ENCODE results near the gene SHROOM1.

- no peak for TF ChIP-seq CTCF (IDR thresholded peaks at IDR 0.05; ENCODE audit: extremely low read depth in 1 of 2, insufficient read depth in 1 of 2, low read depth in 1 of 2, low read length in 2 of 2)
- no peak for TF ChIP-seq EZH2 (IDR thresholded peaks at IDR 0.05; ENCODE audit: borderline replicate concordance, low read depth, low read length, severe bottlenecking)
- no peak for TF ChIP-seq FOS (IDR thresholded peaks at IDR 0.05; ENCODE audit: borderline replicate concordance, insufficient read depth, low read length)
- TF ChIP-seq POLR2AphosphoS5 (IDR thresholded peaks at IDR 0.05; ENCODE audit: insufficient read depth, low read depth, low read length), result no peak
- no peak for TF ChIP-seq POLR2A (IDR thresholded peaks at IDR 0.05; ENCODE audit: low read depth, low read length)
- no peak for TF ChIP-seq GATA2 (IDR thresholded peaks at IDR 0.05; ENCODE audit: insufficient read depth, insufficient read length, low read depth, low read length)
These were observed 17.5 kb downstream of the SHROOM1 start, which contains the start of gene SOWAHA for GRCh38 chr5:132812781-132813598.
